Stimulated activated CD4-positive, alpha-beta T cell treated with anti-CD3 and anti-CD28 coated beads, Interleukin-2, amount 100 ng/mL, for 48 hours (primary cell): ENCODE results near the gene SLBP.

Experiments
- DNase-seq, 2 donors: peaks; one replicate each; pipeline ENCODE4 v3.0.0-alpha.2; 2020

The SLBP gene

GRCh38 chr4:1725521-1725920 is 13.4 kb upstream of the SLBP start:
- DNase-seq: no peak

GRCh38 chr4:1723131-1723801 is 11.1 kb upstream of the SLBP start:
- DNase-seq: peak in 1 of 2 donors; percentile 47

- no peak for DNase-seq
Measured at GRCh38 chr4:1722551-1723118, 10.5 kb upstream of the SLBP start.

GRCh38 chr4:1721666-1722550 is 9.8 kb upstream of the SLBP start:
- DNase-seq: no peak

- peak; percentile 87 for DNase-seq
Measured at GRCh38 chr4:1721003-1721665, 9.0 kb upstream of the SLBP start, which contains the start of the genes TACC3 and TMEM129. Gene TACC3 (plus strand): TSS chr4:1721521. CDS start chr4:1723422, 1,901 bp downstream. Gene TMEM129 (minus strand): TSS chr4:1721323. CDS start chr4:1720837, 486 bp downstream.

GRCh38 chr4:1720163-1720983 is 8.3 kb upstream of the SLBP start:
- peak in 1 of 2 donors; percentile 44 for DNase-seq

GRCh38 chr4:1718095-1718850 is 6.2 kb upstream of the SLBP start:
- DNase-seq: no peak

GRCh38 chr4:1717129-1718094 is 5.3 kb upstream of the SLBP start:
- no peak for DNase-seq

- DNase-seq: no peak
Measured at GRCh38 chr4:1716065-1716945, 4.2 kb upstream of the SLBP start.

- DNase-seq: no peak
Measured at GRCh38 chr4:1715002-1715758, 3.1 kb upstream of the SLBP start.

- no peak for DNase-seq
Measured at GRCh38 chr4:1714303-1715001, 2.3 kb upstream of the SLBP start.

GRCh38 chr4:1713003-1713851 is 1.1 kb upstream of the SLBP start:
- no peak for DNase-seq

- DNase-seq: no peak
Measured at GRCh38 chr4:1711571-1712215, 426 bp downstream of the SLBP start.

GRCh38 chr4:1711055-1711570 is 1.0 kb downstream of the SLBP start:
- no peak for DNase-seq

- no peak for DNase-seq
Measured at GRCh38 chr4:1708581-1708980, 3.5 kb downstream of the SLBP start.

GRCh38 chr4:1706358-1706757 is 5.8 kb downstream of the SLBP start:
- DNase-seq: no peak
